NCI-H2196 (cell line): ENCODE data around the gene NPIPA7.
"Not testable (repeated sequence)": the region's sequence is repeated elsewhere in the genome, so short reads cannot be mapped to it uniquely, and the experiment has no call there.

Experiments
- DNase-seq: peaks from one replicate; lab custom pipeline; 2025; ENCODE audit not compliant: unreplicated experiment; lab: John Stamatoyannopoulos, UW

The NPIPA7 gene

DNA sequence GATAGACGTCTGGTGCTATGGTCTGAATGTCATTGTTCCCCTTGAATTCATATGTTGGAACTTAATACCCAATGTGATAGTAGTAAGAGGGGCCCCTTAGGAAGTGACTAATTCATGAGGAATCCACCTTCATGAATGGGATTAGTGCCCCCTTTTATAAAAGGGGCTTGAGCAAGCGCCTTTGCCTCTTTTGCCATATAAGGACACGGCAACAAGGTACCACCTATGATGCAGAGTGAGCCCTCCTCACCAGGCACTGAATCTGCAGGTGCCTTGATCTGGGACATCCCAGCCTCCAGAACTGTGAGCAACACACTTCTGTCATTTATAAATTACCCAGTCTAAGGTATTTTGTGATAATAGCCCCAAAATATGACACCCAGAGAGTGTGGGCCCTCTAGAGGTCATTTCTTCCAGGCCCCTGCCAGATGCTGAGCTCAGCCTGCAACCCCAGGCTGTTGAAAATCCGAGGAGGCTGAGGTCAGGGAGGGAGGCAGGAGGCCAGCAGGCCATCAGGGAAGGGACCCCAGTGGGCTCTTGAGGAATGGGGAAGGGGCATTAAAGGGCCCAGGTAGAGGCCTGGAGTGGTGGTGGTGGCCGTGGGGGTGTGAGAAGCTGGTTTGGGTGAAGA, 39.1 kb downstream of the NPIPA7 start:
- not testable (repeated sequence) for DNase-seq

DNA sequence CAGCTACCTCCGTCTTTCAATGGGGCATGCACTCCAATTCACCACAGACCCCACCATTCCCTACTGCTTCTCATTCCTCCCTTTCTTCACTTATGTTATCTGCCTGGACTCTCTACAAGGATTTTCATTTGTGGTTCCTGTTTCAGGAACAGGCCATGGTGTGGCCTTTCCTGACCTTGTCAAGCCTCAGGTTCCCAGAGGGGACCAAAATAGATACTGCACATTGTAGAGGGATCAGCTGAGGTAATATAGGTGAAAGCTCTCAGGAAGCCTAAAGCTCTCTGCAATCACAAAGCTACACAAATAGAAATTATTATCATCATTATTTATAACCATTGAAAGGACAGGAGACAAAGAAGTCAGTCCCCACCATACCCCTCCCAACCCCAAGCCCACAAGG, 41.6 kb downstream of the NPIPA7 start:
- DNase-seq = not testable (repeated sequence)

DNA sequence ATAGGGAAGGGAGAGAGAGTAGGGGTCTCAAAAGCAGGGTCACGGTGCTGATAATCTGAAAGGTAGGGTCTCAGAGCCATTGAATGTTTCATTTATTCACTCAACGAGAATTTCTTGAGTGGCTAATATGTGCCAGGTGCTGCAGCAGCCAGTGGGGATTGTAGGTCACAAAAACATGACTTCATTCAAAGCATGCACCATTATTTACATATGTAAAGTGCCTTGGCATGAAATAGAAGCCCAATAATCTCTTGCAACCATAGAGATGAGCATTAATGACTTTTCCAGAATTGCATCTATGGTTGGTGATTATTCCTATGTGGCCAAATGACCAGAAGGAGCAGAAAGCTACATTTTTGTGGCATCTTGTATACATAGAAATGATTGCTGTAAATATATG, 46.2 kb downstream of the NPIPA7 start:
- not testable (repeated sequence) for DNase-seq

DNA sequence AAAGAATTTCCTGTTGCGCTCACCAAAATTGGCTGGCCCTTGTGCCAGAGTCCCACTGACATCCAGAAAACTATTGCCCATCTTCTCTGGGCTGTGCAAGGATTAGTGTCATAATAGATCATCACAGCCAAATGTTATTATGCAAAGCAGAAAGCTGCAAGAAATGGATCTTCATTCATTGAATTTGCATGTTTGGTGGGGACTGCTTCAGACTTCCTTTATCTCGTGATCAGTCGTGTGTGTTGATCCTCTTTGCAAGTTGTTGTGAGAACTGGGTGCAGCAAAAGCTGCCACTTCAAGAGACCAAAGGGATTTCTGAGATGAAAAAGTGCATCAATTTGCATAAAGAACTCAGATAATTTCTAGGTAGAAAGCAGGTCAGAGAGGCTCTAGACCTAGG, 52.2 kb downstream of the NPIPA7 start:
- DNase-seq = not testable (repeated sequence)

DNA sequence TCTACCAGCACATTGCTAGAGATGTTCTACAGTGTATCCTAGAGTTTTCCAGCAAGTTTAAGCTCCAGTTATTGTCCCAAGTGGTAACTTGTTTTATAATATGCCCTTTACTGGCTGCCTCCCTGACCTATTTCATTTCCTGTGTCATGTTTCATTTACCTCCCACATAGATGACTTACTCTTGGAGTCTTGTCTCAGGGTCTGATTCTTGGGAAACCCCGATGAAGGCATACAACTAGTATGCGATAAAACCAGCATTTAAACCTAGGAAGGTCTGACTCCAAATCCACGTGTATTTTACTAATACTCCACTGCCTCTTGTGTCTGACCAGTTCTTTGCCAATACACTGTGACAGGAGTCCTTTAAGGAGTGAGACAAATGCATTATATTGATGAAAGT, 55.8 kb downstream of the NPIPA7 start:
- not testable (repeated sequence) for DNase-seq

DNA sequence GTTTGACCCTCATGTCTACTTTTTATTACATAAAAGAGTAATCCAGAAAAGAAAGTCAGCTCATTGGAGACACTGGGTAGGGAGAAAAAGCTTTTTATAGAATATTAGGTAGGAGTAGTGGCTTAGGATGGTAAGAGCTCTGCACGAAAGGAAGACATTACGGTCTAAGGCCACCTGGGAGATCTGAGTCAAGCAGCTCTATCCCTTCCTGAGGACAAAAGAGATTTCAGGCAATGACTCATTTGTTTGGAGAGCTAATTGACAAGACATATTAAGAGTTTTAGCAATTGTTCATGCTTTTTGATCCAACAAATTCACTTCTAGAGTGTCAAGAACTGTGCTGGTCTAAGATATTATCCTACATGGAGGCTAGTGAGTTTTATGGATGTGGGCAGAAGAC, 62.5 kb downstream of the NPIPA7 start:
- DNase-seq = not testable (repeated sequence)
